H1 (cell line): Measurements from ENCODE around the gene ZNF367. TPM values are rescaled to one million over a fixed set of nuclear protein-coding genes. Genes with fewer than 3 reads are reported as not detected.

Experiments
- CTCF ChIA-PET: fragments of 300-600 bp; sonication (Branson Sonifier 250); formaldehyde crosslinking; loops from one replicate; lab custom pipeline; 2021; ENCODE audit not compliant: partially characterized antibody; lab: Charles Lee
- POLR2A ChIA-PET: fragments of 300-600 bp; sonication (Branson Sonifier 250); formaldehyde crosslinking; loops from one replicate; lab custom pipeline; 2021; ENCODE audit warnings: inconsistent platforms; ENCODE audit not compliant: partially characterized antibody; lab: Charles Lee
- DNase-seq, 2 experiments: peaks; one replicate each; pipeline versions ENCODE4 v3.0.0 to v3.0.0-alpha.2; 2010 to 2022; ENCODE audit warnings: low spot score in 2 of 2, low read depth in 1 of 2, mixed read lengths in 1 of 2
- FAIRE-seq: peaks from 2 replicates; lab custom pipeline; 2011; peaks lifted over from hg19 to GRCh38; lab: Jason Lieb, UNC
- H2AFZ ChIP-seq: 2 replicates; pipeline ENCODE4 v1.8.1; 2012; ENCODE audit warnings: low read length, inconsistent platforms
- H2AK5ac ChIP-seq: 2 replicates; pipeline ENCODE4 v1.6.1; 2013; ENCODE audit warnings: low read depth, low read length
- H2BK120ac ChIP-seq: replicated peaks from 2 replicates; pipeline ENCODE3; 2013; ENCODE audit warnings: low read depth, low read length, inconsistent platforms
- H2BK12ac ChIP-seq: 2 replicates; pipeline ENCODE4 v1.6.1; 2013; ENCODE audit warnings: low read depth, low read length
- H2BK15ac ChIP-seq: 2 replicates; pipeline ENCODE4 v1.6.1; 2013; ENCODE audit warnings: low read length
- H2BK20ac ChIP-seq: 2 replicates; pipeline ENCODE4 v1.6.1; 2013; ENCODE audit warnings: low read length
- H2BK5ac ChIP-seq: 2 replicates; pipeline ENCODE4 v1.6.1; 2013; ENCODE audit warnings: low read depth, low read length
- H3K14ac ChIP-seq: 2 replicates; pipeline ENCODE4 v1.6.1; 2013; ENCODE audit warnings: inconsistent platforms; ENCODE audit not compliant: insufficient read length
- H3K18ac ChIP-seq: 2 replicates; pipeline ENCODE4 v1.6.1; 2013; ENCODE audit warnings: low read length; ENCODE audit errors: extremely low read depth
- H3K23ac ChIP-seq: 2 replicates; pipeline ENCODE4 v1.6.1; 2013; ENCODE audit warnings: inconsistent platforms; ENCODE audit not compliant: insufficient read length
- H3K23me2 ChIP-seq: 2 replicates; pipeline ENCODE4 v1.6.1; 2013; ENCODE audit warnings: low read depth, low read length
- H3K27ac ChIP-seq: 2 replicates; pipeline ENCODE4 v1.6.1; 2011; ENCODE audit warnings: low read depth, low read length, inconsistent platforms
- H3K27me3 ChIP-seq, 4 experiments: replicated peaks in 1 of 4; 1 replicate in 1 of 4; 2 replicates in 3 of 4; pipeline versions ENCODE4 v1.6.1 to v1.8.1; 2011 to 2013; ENCODE audit warnings: low read length in 3 of 4, mild to moderate bottlenecking in 3 of 4, inconsistent platforms in 2 of 4, mixed read lengths in 2 of 4, moderate library complexity in 1 of 4; ENCODE audit not compliant: control insufficient read depth in 3 of 4, insufficient read depth in 3 of 4; ENCODE audit errors: extremely low read depth in 1 of 4
- H3K36me3 ChIP-seq, 4 experiments: 2 replicates each; pipeline versions ENCODE4 v1.6.1 to v1.8.1; 2011 to 2013; ENCODE audit warnings: mild to moderate bottlenecking in 4 of 4, low read length in 3 of 4, moderate library complexity in 2 of 4, control low read depth in 1 of 4, inconsistent platforms in 1 of 4; ENCODE audit not compliant: insufficient read depth in 4 of 4, control insufficient read depth in 2 of 4
- H3K4ac ChIP-seq: replicated peaks from 2 replicates; pipeline ENCODE3; 2013; ENCODE audit warnings: low read length, low read depth, mixed read lengths, inconsistent platforms; ENCODE audit not compliant: insufficient read length
- H3K4me1 ChIP-seq, 4 experiments: replicated peaks in 1 of 4; 1 replicate in 1 of 4; 2 replicates in 3 of 4; pipeline versions ENCODE4 v1.6.1 to v1.8.1; 2011 to 2013; ENCODE audit warnings: low read length in 3 of 4, inconsistent platforms in 2 of 4, mixed read lengths in 1 of 4; ENCODE audit not compliant: insufficient read depth in 4 of 4, control insufficient read depth in 3 of 4
- H3K4me2 ChIP-seq, 2 experiments: 2 replicates each; pipeline versions ENCODE4 v1.6.1 to v1.8.1; 2011 to 2013; ENCODE audit warnings: low read depth in 2 of 2, low read length in 2 of 2, control low read depth in 1 of 2, inconsistent platforms in 1 of 2, mild to moderate bottlenecking in 1 of 2; ENCODE audit not compliant: insufficient read depth in 1 of 2
- H3K4me3 ChIP-seq, 4 experiments: fragments of 200-600, 300-600 bp in 1 of 4; sonication (generic), shearing (Covaris generic), sonication (Bioruptor Twin) in 1 of 4; 2 replicates each; pipeline versions ENCODE4 v1.5.1 to v1.8.1; 2011 to 2016; ENCODE audit warnings: low read length in 4 of 4, low read depth in 3 of 4, control low read depth in 2 of 4, inconsistent platforms in 2 of 4, mild to moderate bottlenecking in 2 of 4, mixed read lengths in 1 of 4, moderate library complexity in 1 of 4; ENCODE audit not compliant: insufficient read depth in 2 of 4; ENCODE audit errors: extremely low read depth in 1 of 4
- H3K56ac ChIP-seq: replicated peaks from 2 replicates; pipeline ENCODE3; 2013; ENCODE audit warnings: low read depth, mild to moderate bottlenecking, mixed read lengths, low read length, inconsistent platforms; ENCODE audit not compliant: insufficient read length
- H3K79me1 ChIP-seq: 2 replicates; pipeline ENCODE4 v1.6.1; 2013; ENCODE audit warnings: low read depth, low read length, control low read depth
- H3K79me2 ChIP-seq, 2 experiments: 2 replicates each; pipeline versions ENCODE4 v1.6.1 to v1.8.1; 2012 to 2013; ENCODE audit warnings: low read length in 2 of 2, mild to moderate bottlenecking in 2 of 2, inconsistent platforms in 1 of 2; ENCODE audit not compliant: insufficient read depth in 2 of 2, control insufficient read depth in 1 of 2
- H3K9ac ChIP-seq, 4 experiments: replicated peaks in 1 of 4; 1 replicate in 1 of 4; 2 replicates in 3 of 4; pipeline versions ENCODE4 v1.6.1 to v1.8.1; 2011 to 2013; ENCODE audit warnings: low read depth in 3 of 4, low read length in 3 of 4, control low read depth in 2 of 4, mild to moderate bottlenecking in 2 of 4, moderate library complexity in 2 of 4, inconsistent platforms in 1 of 4; ENCODE audit errors: extremely low read depth in 1 of 4
- H3K9me3 ChIP-seq, 2 experiments: 2 replicates each; pipeline versions ENCODE4 v1.6.1 to v1.8.1; 2012 to 2013; ENCODE audit warnings: mild to moderate bottlenecking in 2 of 2, moderate library complexity in 2 of 2, control low read depth in 1 of 2, inconsistent platforms in 1 of 2, low read depth in 1 of 2, low read length in 1 of 2, mixed read lengths in 1 of 2; ENCODE audit not compliant: insufficient read depth in 2 of 2
- H4K20me1 ChIP-seq, 2 experiments: replicated peaks in 1 of 2; 2 replicates each; pipeline versions ENCODE3 to v1.8.1; 2011 to 2013; ENCODE audit warnings: inconsistent platforms in 2 of 2, low read length in 2 of 2, mild to moderate bottlenecking in 1 of 2; ENCODE audit not compliant: insufficient read depth in 2 of 2, control insufficient read depth in 1 of 2
- H4K5ac ChIP-seq: 2 replicates; pipeline ENCODE4 v1.6.1; 2013; ENCODE audit warnings: low read length, low read depth, mixed read lengths, inconsistent platforms; ENCODE audit not compliant: insufficient read length
- H4K8ac ChIP-seq: 2 replicates; pipeline ENCODE4 v1.8.0; 2013; ENCODE audit warnings: mild to moderate bottlenecking, moderate library complexity, low read length, inconsistent platforms; ENCODE audit not compliant: insufficient read depth; ENCODE audit errors: extremely low read depth
- H4K91ac ChIP-seq: replicated peaks from 2 replicates; pipeline ENCODE3; 2013; ENCODE audit warnings: low read length, mixed read lengths, inconsistent platforms; ENCODE audit not compliant: insufficient read length
- CTBP2 ChIP-seq: IDR thresholded peaks from 2 replicates; pipeline ENCODE4 v1.7.0; 2011; ENCODE audit warnings: borderline replicate concordance, mild to moderate bottlenecking, moderate library complexity, mixed read lengths, low read length; ENCODE audit not compliant: insufficient read depth, insufficient read length
- NRF1 ChIP-seq: IDR thresholded peaks from 2 replicates; pipeline ENCODE4 v1.6.1; 2011; ENCODE audit warnings: mild to moderate bottlenecking, low read depth, low read length, improper control_type of control experiment
- RNF2 ChIP-seq: fragments of 200-900, 300-1000 bp; sonication (generic); IDR thresholded peaks from 2 replicates; pipeline ENCODE4 v1.7.1; 2016; ENCODE audit warnings: borderline replicate concordance, low read depth, mild to moderate bottlenecking, antibody characterized with exemption, low read length; ENCODE audit not compliant: poor library complexity, severe bottlenecking; ENCODE audit errors: missing control alignments
- RXRA ChIP-seq: IDR thresholded peaks from 2 replicates; pipeline ENCODE4 v1.6.1; 2011; ENCODE audit warnings: low read depth, mild to moderate bottlenecking, low read length, moderate library complexity; ENCODE audit not compliant: insufficient read depth
- SIN3A ChIP-seq, 2 experiments: IDR thresholded peaks in 1 of 2; conservative IDR thresholded peaks in 1 of 2; 2 replicates each; pipeline ENCODE4 v1.6.1; 2011 to 2012; ENCODE audit warnings: low read length in 2 of 2, improper control_type of control experiment in 1 of 2, low read depth in 1 of 2, mild to moderate bottlenecking in 1 of 2
- WGBS, 2 experiments: shearing (Covaris generic) in 1 of 2; methylation state at CpG; one replicate each; pipeline versions ENCODE4 v1.1.6 to v1.1.7; 2013 to 2015; ENCODE audit warnings: low lambda C conversion rate in 2 of 2, mixed read lengths in 2 of 2, inconsistent platforms in 1 of 2, low coverage in 1 of 2, missing lambda C conversion rate in 1 of 2; ENCODE audit not compliant: insufficient replicate concordance in 2 of 2, insufficient coverage in 1 of 2, insufficient read length in 1 of 2; ENCODE audit errors: extremely low coverage in 1 of 2, missing lambda C conversion rate in 1 of 2; 5-methylcytosine and 5-hydroxymethylcytosine counted together
- polyA plus RNA-seq, 7 experiments: library from polyadenylated mRNA; depleted of rRNA in 3 of 7; stranded (reverse) in 5 of 7; unstranded in 2 of 7; fragments of >200 nt in 5 of 7; fragments of 200-250 nt in 2 of 7; gene quantifications; 1 replicate in 5 of 7; 2 replicates in 1 of 7; 4 replicates in 1 of 7; pipeline versions ENCODE4 v1.2.1 to v1.2.3, GENCODE V29; 2011 to 2013; ENCODE audit warnings: missing spikeins in 2 of 7, mixed read lengths in 2 of 7
- total RNA-seq: library from RNA; stranded (reverse); fragmentation: NEBNext Ultra II Directional; extraction: Animal tissue kit (Norgen Biotek cat#: 25700); gene quantifications from 2 replicates; pipeline ENCODE4 v1.2.1, GENCODE V29; 2021
- TF ChIP-seq, protein P1 (sequence below): IDR thresholded peaks from 2 replicates; pipeline ENCODE4 v1.6.1; 2012; ENCODE audit warnings: inconsistent platforms

The ZNF367 gene
- total and polyA plus RNA-seq, 2 of the 8 experiments (the other 6 are each of a cell fraction or from before 2014, with no cell fraction given): 2.2 to 8.2 TPM

- Histone ChIP-seq H4K5ac (peak overlapping the region; percentile 89), H2BK12ac (no peak overlapping the region; the same call in 1 of the 2 replicates), H3K4me2 (peak overlapping the region; percentile 11; a peak in 2 of 4 replicates), H4K91ac (peak overlapping the region; percentile 82), H4K8ac (no peak overlapping the region), H2BK15ac (no peak overlapping the region), H2BK20ac (peak overlapping the region; percentile 40; the same call in 1 of the 2 replicates), H3K23ac (no peak overlapping the region), H3K9ac (no peak overlapping the region), H3K36me3 (no peaks in the 10 kb centered on the region), H3K27ac (peak overlapping the region; percentile 41), H2BK120ac (peak overlapping the region; percentile 85), H3K23me2 (no peaks in the 10 kb centered on the region), H3K18ac (peak overlapping the region; percentile 51), H3K9me3 (peaks cover 0 to 4% of the 10 kb centered on the region in 2 experiments; a peak in 3 of 4 replicates), H2BK5ac (peak overlapping the region; percentile 28; the same call in 1 of the 2 replicates), H3K4me1 (peaks cover 0 to 33% (median 17%) of the 10 kb centered on the region in 4 experiments; a peak in 6 of 7 replicates), H2AFZ (0 out of 2 replicates have a peak overlapping the region, but pooled peaks have one; percentile 9), H3K4ac (no peak overlapping the region), H3K4me3 (peak overlapping the region in 1 of 4 experiments; percentile 5; a peak in 1 of 8 replicates), H3K79me1 (no peaks in the 10 kb centered on the region), H3K79me2 (no peaks in the 10 kb centered on the region), H3K14ac (no peak overlapping the region), H3K27me3 (no peaks in the 10 kb centered on the region), H3K56ac (no peak overlapping the region), H2AK5ac (no peak overlapping the region), H4K20me1 (no peaks in the 10 kb centered on the region)
- FAIRE-seq (no peak), DNase-seq (no peak)
- ChIA-PET CTCF (interaction anchor here (0.8 to 2.9 kb wide), 5 partner anchors 16 to 98 kb away, joined by 3 to 21 read pairs (median 4); no protein-coding TSS in a partner anchor), POLR2A (interaction anchor here (0.6 to 1.2 kb wide), 3 partner anchors 9 to 838 kb away, joined by 3 read pairs; no protein-coding TSS in a partner anchor)
- 63% methylated on average over 5 of the region's 5 CpGs; no CpG with 5 or more reads in 1 of the 2 experiments for WGBS, 2 experiments
- TF ChIP-seq SIN3A (conservative IDR thresholded peaks at IDR 0.05 in 1 of 2, IDR thresholded peaks at IDR 0.05 in 1 of 2; ENCODE audit: low read depth in 1 of 2, low read length in 2 of 2) (no peak), RXRA (no peak), NRF1 (no peak), RNF2 (no peak), CTBP2 (no peak)
- TF ChIP-seq, protein P1, sequence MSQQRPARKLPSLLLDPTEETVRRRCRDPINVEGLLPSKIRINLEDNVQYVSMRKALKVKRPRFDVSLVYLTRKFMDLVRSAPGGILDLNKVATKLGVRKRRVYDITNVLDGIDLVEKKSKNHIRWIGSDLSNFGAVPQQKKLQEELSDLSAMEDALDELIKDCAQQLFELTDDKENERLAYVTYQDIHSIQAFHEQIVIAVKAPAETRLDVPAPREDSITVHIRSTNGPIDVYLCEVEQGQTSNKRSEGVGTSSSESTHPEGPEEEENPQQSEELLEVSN: no peak
These were observed 74.4 kb downstream of the ZNF367 start for GRCh38 chr9:96343515-96344360.
